HepG2 (cell line): Measurements from ENCODE around the gene PDILT. TPM values are rescaled to one million over a fixed set of nuclear protein-coding genes. Genes with fewer than 3 reads are reported as not detected.

Experiments used
- GABPB1 ChIP-seq: IDR thresholded peaks from 2 replicates; pipeline ENCODE4 v1.6.1; 2016; ENCODE audit warnings: mild to moderate bottlenecking, missing genetic modification reagents, moderate library complexity, missing compliant biosample characterization
- NFE2L1 ChIP-seq: sonication (generic); formaldehyde crosslinking; IDR thresholded peaks from 2 replicates; pipeline ENCODE4 v1.4.0; 2020; ENCODE audit warnings: missing genetic modification reagents, mild to moderate bottlenecking, borderline replicate concordance
- PCBP2 ChIP-seq: fragments of 200-400 bp; formaldehyde crosslinking; optimal IDR thresholded peaks from 2 replicates; pipeline ENCODE3; 2018; ENCODE audit warnings: low read length, low read depth; ENCODE audit not compliant: poor library complexity, severe bottlenecking
- RBFOX2 ChIP-seq: fragments of 200-400 bp; formaldehyde crosslinking; IDR thresholded peaks from 2 replicates; pipeline ENCODE4 v1.6.1; 2017; ENCODE audit warnings: low read depth, mild to moderate bottlenecking, low read length
- SALL1 ChIP-seq: sonication (generic); formaldehyde crosslinking; IDR thresholded peaks from 2 replicates; pipeline ENCODE4 v1.8.0; 2022; ENCODE audit warnings: mild to moderate bottlenecking, missing genetic modification reagents
- SUZ12 ChIP-seq: fragments of 150-350 bp; IDR thresholded peaks from 2 replicates; pipeline ENCODE4 v1.6.1; 2014; ENCODE audit warnings: low read depth, low read length
- TCF7L2 ChIP-seq: IDR thresholded peaks from 2 replicates; pipeline ENCODE4 v1.6.1; 2011; ENCODE audit warnings: mild to moderate bottlenecking, low read depth, low read length, moderate library complexity
- ZBTB1 ChIP-seq: sonication (generic); formaldehyde crosslinking; IDR thresholded peaks from 2 replicates; pipeline ENCODE4 v1.4.0; 2020; ENCODE audit warnings: missing genetic modification reagents, borderline replicate concordance
- ZNF367 ChIP-seq: sonication (generic); formaldehyde crosslinking; IDR thresholded peaks from 2 replicates; pipeline ENCODE4 v1.4.0; 2020; ENCODE audit warnings: missing genetic modification reagents, borderline replicate concordance
- ZNF550 ChIP-seq: sonication (generic); formaldehyde crosslinking; IDR thresholded peaks from 2 replicates; pipeline ENCODE4 v1.4.0; 2020; ENCODE audit warnings: mild to moderate bottlenecking, missing genetic modification reagents, borderline replicate concordance
- ZNF644 ChIP-seq: IDR thresholded peaks from 2 replicates; pipeline ENCODE4 v1.6.1; 2016; ENCODE audit warnings: low read depth
- polyA plus RNA-seq, 8 experiments: library from polyadenylated mRNA; depleted of rRNA in 3 of 8; stranded (reverse) in 7 of 8; unstranded in 1 of 8; fragments of >200 nt; fragmentation: Illumina TruSeq in 4 of 8; extraction: Trizol in 4 of 8; gene quantifications; 2 replicates each; pipeline versions ENCODE4 v1.2.1 to v1.2.3, GENCODE V29; 2011 to 2016; ENCODE audit warnings: low read depth in 4 of 8, missing spikeins in 1 of 8, mixed read lengths in 1 of 8; ENCODE audit not compliant: insufficient read depth in 1 of 8
- total RNA-seq, 5 experiments: library from RNA; depleted of rRNA; stranded (reverse); fragments of >200 nt; fragmentation: Illumina TruSeq; extraction: Trizol; gene quantifications; 2 replicates each; pipeline ENCODE4 v1.2.3, GENCODE V29; 2016; ENCODE audit warnings: low read depth in 1 of 5
- TF ChIP-seq, protein P1 (sequence below): sonication (generic); formaldehyde crosslinking; IDR thresholded peaks from 2 replicates; pipeline ENCODE4 v1.4.0; 2020; ENCODE audit warnings: missing genetic modification reagents
- TF ChIP-seq, protein P2 (sequence below): IDR thresholded peaks from 2 replicates; pipeline ENCODE4 v1.6.1; 2012; ENCODE audit warnings: low read depth, low read length, improper control_type of control experiment
- TF ChIP-seq, protein P3 (sequence below): sonication (generic); formaldehyde crosslinking; conservative IDR thresholded peaks from 2 replicates; pipeline ENCODE4 v1.4.0; 2020; ENCODE audit warnings: missing genetic modification reagents
- TF ChIP-seq, protein P4 (sequence below): sonication (generic); formaldehyde crosslinking; IDR thresholded peaks from 2 replicates; pipeline ENCODE4 v1.9.0; 2022; ENCODE audit warnings: low read depth, missing genetic modification reagents
- TF ChIP-seq, protein P5 (sequence below): sonication (generic); formaldehyde crosslinking; IDR thresholded peaks from 2 replicates; pipeline ENCODE4 v1.8.0; 2022; ENCODE audit warnings: mild to moderate bottlenecking, missing genetic modification reagents, borderline replicate concordance
- TF ChIP-seq, protein P6 (sequence below): sonication (generic); formaldehyde crosslinking; IDR thresholded peaks from 2 replicates; pipeline ENCODE4 v1.4.0; 2020; ENCODE audit warnings: mild to moderate bottlenecking, missing genetic modification reagents
- TF ChIP-seq, protein P7 (sequence below): sonication (generic); formaldehyde crosslinking; IDR thresholded peaks from 2 replicates; pipeline ENCODE4 v1.8.1; 2023; ENCODE audit warnings: mild to moderate bottlenecking, inconsistent platforms, moderate library complexity, missing genetic modification reagents, borderline replicate concordance

PDILT gene
- total and polyA plus RNA-seq, 2 of the 13 experiments (the other 11 are each of a cell fraction or from before 2014, with no cell fraction given) = not detected

DNA sequence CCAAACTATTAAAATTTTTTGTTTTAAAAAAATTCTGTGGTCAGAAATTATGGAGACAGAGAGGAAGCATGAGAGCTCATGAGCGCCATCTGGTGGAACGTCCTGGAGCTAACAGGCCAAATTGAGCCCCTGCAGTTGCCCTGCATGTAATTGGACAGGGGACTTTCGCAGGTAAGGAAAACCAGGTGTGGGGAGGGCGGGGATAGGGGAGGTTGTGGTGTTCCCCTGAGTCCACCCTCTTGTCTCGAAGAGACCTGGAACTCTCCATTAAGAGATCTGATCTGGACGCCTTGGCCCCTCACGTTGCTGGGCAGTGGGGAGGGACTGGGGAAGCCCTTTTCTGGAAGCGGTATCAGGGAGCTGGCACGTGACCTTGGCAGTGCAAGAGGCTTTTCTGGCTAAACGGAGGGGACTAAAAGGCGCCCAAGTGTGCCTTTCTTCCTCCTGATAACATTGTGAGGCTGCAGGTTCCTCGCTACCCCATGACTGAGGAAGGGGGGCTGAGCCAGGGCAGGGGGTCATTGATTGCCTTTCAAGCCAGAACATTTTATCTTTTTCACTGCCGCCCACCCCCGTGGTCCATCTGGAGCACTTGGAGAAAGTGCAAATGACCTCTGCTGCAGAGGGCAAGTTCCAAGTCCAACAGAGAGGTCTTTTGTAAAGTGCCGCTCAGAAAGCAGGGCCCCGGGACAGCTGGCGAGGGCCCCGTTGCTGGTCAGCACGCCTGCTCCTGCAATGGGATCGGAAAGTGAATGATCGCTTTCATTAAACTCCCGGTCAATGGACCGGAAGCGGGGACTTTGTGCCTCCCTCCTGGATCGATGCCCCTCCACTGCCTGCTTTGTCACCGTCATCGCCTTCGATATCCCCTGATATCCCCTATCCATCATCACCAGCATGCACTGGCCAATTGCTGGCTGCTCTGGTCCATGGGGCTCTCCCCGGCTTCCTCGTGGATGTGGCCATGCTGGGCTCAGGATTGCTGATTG is 18.4 kb downstream of the PDILT start (continued):
- TF ChIP-seq SUZ12 (no peak), SALL1 (CRISPR knock-in tag) (peak; percentile 95), ZNF367 (CRISPR knock-in tag) (no peak), NFE2L1 (CRISPR knock-in tag) (no peak), ZNF550 (peak; percentile 85; the same call in 1 of the 2 replicates), ZNF644 (CRISPR knock-in tag) (peak; percentile 36), ZBTB1 (no peak), TCF7L2 (no peak), RBFOX2 (no peak), GABPB1 (CRISPR knock-in tag) (peak; percentile 85), PCBP2 (no peak)
- TF ChIP-seq, protein P1, sequence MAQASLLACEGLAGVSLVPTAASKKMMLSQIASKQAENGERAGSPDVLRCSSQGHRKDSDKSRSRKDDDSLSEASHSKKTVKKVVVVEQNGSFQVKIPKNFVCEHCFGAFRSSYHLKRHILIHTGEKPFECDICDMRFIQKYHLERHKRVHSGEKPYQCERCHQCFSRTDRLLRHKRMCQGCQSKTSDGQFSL = 0 out of 2 replicates have a peak, but pooled peaks have one; percentile 25
- TF ChIP-seq, protein P2, sequence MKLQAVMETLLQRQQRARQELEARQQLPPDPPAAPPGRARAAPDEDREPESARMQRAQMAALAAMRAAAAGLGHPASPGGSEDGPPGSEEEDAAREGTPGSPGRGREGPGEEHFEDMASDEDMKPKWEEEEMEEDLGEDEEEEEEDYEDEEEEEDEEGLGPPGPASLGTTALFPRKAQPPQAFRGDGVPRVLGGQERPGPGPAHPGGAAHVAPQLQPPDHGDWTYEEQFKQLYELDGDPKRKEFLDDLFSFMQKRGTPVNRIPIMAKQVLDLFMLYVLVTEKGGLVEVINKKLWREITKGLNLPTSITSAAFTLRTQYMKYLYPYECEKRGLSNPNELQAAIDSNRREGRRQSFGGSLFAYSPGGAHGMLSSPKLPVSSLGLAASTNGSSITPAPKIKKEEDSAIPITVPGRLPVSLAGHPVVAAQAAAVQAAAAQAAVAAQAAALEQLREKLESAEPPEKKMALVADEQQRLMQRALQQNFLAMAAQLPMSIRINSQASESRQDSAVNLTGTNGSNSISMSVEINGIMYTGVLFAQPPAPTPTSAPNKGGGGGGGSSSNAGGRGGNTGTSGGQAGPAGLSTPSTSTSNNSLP = peak; percentile 73; the same call in 1 of the 2 replicates
- TF ChIP-seq, protein P3, sequence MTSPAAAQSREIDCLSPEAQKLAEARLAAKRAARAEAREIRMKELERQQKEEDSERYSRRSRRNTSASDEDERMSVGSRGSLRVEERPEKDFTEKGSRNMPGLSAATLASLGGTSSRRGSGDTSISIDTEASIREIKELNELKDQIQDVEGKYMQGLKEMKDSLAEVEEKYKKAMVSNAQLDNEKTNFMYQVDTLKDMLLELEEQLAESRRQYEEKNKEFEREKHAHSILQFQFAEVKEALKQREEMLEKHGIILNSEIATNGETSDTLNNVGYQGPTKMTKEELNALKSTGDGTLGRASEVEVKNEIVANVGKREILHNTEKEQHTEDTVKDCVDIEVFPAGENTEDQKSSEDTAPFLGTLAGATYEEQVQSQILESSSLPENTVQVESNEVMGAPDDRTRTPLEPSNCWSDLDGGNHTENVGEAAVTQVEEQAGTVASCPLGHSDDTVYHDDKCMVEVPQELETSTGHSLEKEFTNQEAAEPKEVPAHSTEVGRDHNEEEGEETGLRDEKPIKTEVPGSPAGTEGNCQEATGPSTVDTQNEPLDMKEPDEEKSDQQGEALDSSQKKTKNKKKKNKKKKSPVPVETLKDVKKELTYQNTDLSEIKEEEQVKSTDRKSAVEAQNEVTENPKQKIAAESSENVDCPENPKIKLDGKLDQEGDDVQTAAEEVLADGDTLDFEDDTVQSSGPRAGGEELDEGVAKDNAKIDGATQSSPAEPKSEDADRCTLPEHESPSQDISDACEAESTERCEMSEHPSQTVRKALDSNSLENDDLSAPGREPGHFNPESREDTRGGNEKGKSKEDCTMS = no peak
- TF ChIP-seq, protein P4, sequence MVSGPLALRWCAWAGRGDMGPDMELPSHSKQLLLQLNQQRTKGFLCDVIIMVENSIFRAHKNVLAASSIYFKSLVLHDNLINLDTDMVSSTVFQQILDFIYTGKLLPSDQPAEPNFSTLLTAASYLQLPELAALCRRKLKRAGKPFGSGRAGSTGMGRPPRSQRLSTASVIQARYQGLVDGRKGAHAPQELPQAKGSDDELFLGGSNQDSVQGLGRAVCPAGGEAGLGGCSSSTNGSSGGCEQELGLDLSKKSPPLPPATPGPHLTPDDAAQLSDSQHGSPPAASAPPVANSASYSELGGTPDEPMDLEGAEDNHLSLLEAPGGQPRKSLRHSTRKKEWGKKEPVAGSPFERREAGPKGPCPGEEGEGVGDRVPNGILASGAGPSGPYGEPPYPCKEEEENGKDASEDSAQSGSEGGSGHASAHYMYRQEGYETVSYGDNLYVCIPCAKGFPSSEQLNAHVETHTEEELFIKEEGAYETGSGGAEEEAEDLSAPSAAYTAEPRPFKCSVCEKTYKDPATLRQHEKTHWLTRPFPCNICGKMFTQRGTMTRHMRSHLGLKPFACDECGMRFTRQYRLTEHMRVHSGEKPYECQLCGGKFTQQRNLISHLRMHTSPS (CRISPR knock-in tag) = no peak
- TF ChIP-seq, protein P5, sequence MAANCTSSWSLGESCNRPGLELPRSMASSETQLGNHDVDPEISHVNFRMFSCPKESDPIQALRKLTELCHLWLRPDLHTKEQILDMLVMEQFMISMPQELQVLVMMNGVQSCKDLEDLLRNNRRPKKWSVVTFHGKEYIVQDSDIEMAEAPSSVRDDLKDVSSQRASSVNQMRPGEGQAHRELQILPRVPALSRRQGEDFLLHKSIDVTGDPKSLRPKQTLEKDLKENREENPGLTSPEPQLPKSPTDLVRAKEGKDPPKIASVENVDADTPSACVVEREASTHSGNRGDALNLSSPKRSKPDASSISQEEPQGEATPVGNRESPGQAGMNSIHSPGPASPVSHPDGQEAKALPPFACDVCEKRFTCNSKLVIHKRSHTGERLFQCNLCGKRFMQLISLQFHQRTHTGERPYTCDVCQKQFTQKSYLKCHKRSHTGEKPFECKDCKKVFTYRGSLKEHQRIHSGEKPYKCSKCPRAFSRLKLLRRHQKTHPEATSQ = no peak
- TF ChIP-seq, protein P6, sequence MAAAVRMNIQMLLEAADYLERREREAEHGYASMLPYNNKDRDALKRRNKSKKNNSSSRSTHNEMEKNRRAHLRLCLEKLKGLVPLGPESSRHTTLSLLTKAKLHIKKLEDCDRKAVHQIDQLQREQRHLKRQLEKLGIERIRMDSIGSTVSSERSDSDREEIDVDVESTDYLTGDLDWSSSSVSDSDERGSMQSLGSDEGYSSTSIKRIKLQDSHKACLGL (CRISPR knock-in tag) = peak; percentile 88; the same call in 1 of the 2 replicates
- TF ChIP-seq, protein P7, sequence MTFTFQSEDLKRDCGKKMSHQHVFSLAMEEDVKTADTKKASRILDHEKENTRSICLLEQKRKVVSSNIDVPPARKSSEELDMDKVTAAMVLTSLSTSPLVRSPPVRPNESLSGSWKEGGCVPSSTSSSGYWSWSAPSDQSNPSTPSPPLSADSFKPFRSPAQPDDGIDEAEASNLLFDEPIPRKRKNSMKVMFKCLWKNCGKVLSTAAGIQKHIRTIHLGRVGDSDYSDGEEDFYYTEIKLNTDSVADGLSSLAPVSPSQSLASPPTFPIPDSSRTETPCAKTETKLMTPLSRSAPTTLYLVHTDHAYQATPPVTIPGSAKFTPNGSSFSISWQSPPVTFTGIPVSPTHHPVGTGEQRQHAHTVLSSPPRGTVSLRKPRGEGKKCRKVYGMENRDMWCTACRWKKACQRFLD = no peak
